GM10248 (cell line): Measurements from ENCODE around the gene ARSB.

Experiments used
- CTCF ChIA-PET: fragments of 300-600 bp; sonication (Branson Sonifier 250); formaldehyde crosslinking; extraction: SDS; loops from one replicate; lab custom pipeline; 2021; ENCODE audit warnings: antibody characterized with exemption; lab: Yijun Ruan, JAX
- POLR2A ChIA-PET: fragments of 350-650 bp; sonication (Branson Sonifier 250); formaldehyde crosslinking; extraction: SDS; loops from one replicate; lab custom pipeline; 2020; ENCODE audit warnings: antibody characterized with exemption; lab: Yijun Ruan, JAX
- DNase-seq: peaks from one replicate; pipeline ENCODE4 v3.0.0; 2012; ENCODE audit errors: extremely low spot score
- TF ChIP-seq, protein P1 (sequence below): IDR thresholded peaks from 2 replicates; pipeline ENCODE4 v1.5.1; 2012; ENCODE audit warnings: mild to moderate bottlenecking, low read depth; ENCODE audit errors: extremely low read depth, missing control alignments, control extremely low read depth

Gene ARSB

DNA sequence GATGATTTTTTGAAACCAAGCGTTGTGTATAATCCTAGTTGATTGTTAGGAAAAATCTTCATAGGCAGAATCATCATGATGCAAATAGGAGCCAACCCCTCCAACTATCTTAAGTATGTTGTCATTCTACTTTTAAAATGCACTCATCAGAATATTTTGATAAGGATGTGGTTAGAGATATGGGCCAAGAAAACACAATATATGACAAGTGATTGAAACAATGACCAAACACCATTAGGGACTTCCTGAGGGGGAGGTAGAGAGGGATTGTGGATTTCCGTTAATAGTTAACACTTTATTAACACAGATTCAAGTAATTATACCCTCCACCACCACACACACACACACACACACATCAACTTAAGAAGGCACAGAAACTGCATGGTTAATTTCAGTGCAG lies 143.3 kb downstream of the ARSB start:
- TF ChIP-seq, protein P1, sequence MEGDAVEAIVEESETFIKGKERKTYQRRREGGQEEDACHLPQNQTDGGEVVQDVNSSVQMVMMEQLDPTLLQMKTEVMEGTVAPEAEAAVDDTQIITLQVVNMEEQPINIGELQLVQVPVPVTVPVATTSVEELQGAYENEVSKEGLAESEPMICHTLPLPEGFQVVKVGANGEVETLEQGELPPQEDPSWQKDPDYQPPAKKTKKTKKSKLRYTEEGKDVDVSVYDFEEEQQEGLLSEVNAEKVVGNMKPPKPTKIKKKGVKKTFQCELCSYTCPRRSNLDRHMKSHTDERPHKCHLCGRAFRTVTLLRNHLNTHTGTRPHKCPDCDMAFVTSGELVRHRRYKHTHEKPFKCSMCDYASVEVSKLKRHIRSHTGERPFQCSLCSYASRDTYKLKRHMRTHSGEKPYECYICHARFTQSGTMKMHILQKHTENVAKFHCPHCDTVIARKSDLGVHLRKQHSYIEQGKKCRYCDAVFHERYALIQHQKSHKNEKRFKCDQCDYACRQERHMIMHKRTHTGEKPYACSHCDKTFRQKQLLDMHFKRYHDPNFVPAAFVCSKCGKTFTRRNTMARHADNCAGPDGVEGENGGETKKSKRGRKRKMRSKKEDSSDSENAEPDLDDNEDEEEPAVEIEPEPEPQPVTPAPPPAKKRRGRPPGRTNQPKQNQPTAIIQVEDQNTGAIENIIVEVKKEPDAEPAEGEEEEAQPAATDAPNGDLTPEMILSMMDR: no peak
- POLR2A ChIA-PET: interaction anchor here (0.7 kb wide), 1 partner anchor 10 kb away, joined by 3 read pairs; no protein-coding TSS in a partner anchor
- DNase-seq: no peak
- CTCF ChIA-PET: interaction anchor here (3.3 kb wide), 1 partner anchor 10 kb away, joined by 14 read pairs; no protein-coding TSS in a partner anchor

- DNase-seq: no peak
- CTCF ChIA-PET: interaction anchor here (1.0 kb wide), 1 partner anchor 8 kb away, joined by 3 read pairs; no protein-coding TSS in a partner anchor
- POLR2A ChIA-PET: no interaction called here
- TF ChIP-seq, protein P1: no peak
These were observed 146.4 kb downstream of the ARSB start for GRCh38 chr5:78838753-78839152.

GRCh38 chr5:78837836-78838235 lies 147.3 kb downstream of the ARSB start:
- ChIA-PET CTCF (interaction anchor here (1.6 kb wide), 1 partner anchor 14 kb away, joined by 5 read pairs; no protein-coding TSS in a partner anchor), POLR2A (no interaction called here)
- TF ChIP-seq, protein P1: no peak
- no peak for DNase-seq

- CTCF ChIA-PET: no interaction called here
- DNase-seq: no peak
- TF ChIP-seq, protein P1: no peak
- POLR2A ChIA-PET: no interaction called here
These were observed 149.9 kb downstream of the ARSB start for GRCh38 chr5:78835176-78835575.

DNA sequence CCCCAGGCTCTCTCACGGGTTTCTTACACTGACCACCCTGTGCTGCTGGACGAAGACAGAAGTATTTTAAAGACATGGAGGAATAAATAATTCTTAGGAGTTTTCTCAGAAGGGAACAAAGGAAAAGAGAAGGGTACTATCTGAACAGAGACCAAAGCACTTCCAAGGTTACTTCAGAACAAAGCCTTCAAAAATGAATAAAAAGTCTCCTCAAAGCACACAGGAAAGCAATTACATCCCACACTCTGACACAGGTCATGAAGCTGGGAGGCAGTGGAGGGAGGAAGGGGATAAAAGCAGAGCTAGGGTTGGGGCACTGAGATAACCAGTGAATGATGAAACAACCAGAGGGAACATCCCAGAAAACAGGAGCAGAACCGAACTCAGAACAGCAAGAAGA lies 151.8 kb downstream of the ARSB start:
- DNase-seq: no peak
- CTCF ChIA-PET: interaction anchor here (2.3 to 3.7 kb wide), 2 partner anchors 8 to 9 kb away, joined by 10 to 14 read pairs; no protein-coding TSS in a partner anchor
- TF ChIP-seq, protein P1: no peak
- POLR2A ChIA-PET: no interaction called here

DNA sequence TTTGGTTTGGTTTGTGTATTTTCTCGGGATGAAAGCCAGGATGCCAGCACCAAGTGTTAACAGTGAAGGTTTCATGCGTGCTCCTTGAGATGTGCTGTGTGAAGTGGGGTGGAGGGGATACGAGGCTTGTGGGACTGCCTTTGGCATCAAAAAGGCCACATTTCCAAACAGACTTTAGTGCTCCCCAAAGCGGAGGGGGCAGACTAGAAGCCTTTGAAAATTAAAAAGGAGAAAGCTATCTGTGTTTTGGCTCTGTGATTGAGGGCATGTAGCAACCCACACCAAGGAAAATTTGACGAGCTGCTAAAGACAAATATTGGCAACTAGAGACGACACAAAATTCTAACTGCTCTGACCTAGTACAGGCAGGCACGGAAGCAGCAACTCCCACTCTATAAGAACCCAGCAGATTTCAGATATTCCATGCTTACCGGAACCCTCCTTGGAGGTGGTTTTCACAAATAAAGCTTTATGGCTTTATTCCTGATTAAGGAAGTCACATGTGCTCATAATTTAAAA lies 154.5 kb downstream of the ARSB start:
- DNase-seq: no peak
- TF ChIP-seq, protein P1: no peak
- ChIA-PET POLR2A (no interaction called here), CTCF (interaction anchor here (1.2 to 3.7 kb wide), 3 partner anchors 8 to 14 kb away, joined by 3 to 14 read pairs (median 5); no protein-coding TSS in a partner anchor)
